K562 (cell line): ENCODE data around the gene KCNH2. TPM values are rescaled to one million over a fixed set of nuclear protein-coding genes. Genes with fewer than 3 reads are reported as not detected.

Experiments used
- ATAC-seq: fragments of 200-7000 bp; cut with Tn5 transposase; 3 replicates; pipeline ENCODE4 v1.9.1; 2020; ENCODE audit warnings: moderate library complexity
- BruUV-seq: library from RNA; stranded (reverse); fragments of 400-500 nt; replicated peaks from 2 replicates; lab custom pipeline; 2021; lab: Mats Ljungman, UMichigan
- CTCF ChIA-PET: fragments of 300-600 bp; formaldehyde crosslinking; extraction: SDS; loops from one replicate; lab custom pipeline; 2021; ENCODE audit warnings: low intra/inter-chr PET ratio; lab: Yijun Ruan, JAX
- POLR2A ChIA-PET: fragments of 300-600, 350-650 bp; sonication (Branson Sonifier 250); formaldehyde crosslinking; extraction: SDS; loops from one replicate; lab custom pipeline; 2021; ENCODE audit warnings: antibody characterized with exemption, inconsistent platforms; lab: Yijun Ruan, JAX
- DNase-seq, 4 experiments: peaks; one replicate each; pipeline versions ENCODE4 v3.0.0 to v3.0.0-alpha.2; 2011 to 2018; ENCODE audit warnings: low spot score in 3 of 4, mixed read lengths in 3 of 4; ENCODE audit errors: extremely low read depth in 1 of 4
- FAIRE-seq: peaks from 2 replicates; lab custom pipeline; 2011; peaks lifted over from hg19 to GRCh38; lab: Jason Lieb, UNC
- H2AFZ ChIP-seq: 2 replicates; pipeline ENCODE4 v1.6.0; 2011; ENCODE audit warnings: low read depth, low read length, control low read depth, inconsistent platforms
- H3K27ac ChIP-seq: fragments of 200-600 bp; 3 replicates; pipeline ENCODE4 v1.8.0; 2011; ENCODE audit warnings: low read depth, mild to moderate bottlenecking, control low read depth, inconsistent platforms, low read length, moderate library complexity, mixed read lengths; ENCODE audit errors: extremely low read depth
- H3K27me3 ChIP-seq, 2 experiments: fragments of 300-600 bp in 1 of 2; 2 replicates in 1 of 2; 3 replicates in 1 of 2; pipeline versions ENCODE4 v1.6.0 to v1.8.0; 2011; ENCODE audit warnings: inconsistent platforms in 2 of 2, low read length in 2 of 2, mild to moderate bottlenecking in 1 of 2, mixed read lengths in 1 of 2, moderate library complexity in 1 of 2; ENCODE audit not compliant: control insufficient read depth in 2 of 2, insufficient read depth in 2 of 2
- H3K36me3 ChIP-seq: fragments of 300-600 bp; 3 replicates; pipeline ENCODE4 v1.8.0; 2011; ENCODE audit warnings: mild to moderate bottlenecking, low read length, inconsistent platforms; ENCODE audit not compliant: control insufficient read depth, insufficient read depth
- H3K4me1 ChIP-seq, 2 experiments: fragments of 200-600 bp in 1 of 2; replicated peaks in 1 of 2; 2 replicates in 1 of 2; 3 replicates in 1 of 2; pipeline versions ENCODE4 v1.5.1 to v1.8.0; 2011; ENCODE audit warnings: inconsistent platforms in 2 of 2, low read length in 2 of 2, mild to moderate bottlenecking in 1 of 2, mixed read lengths in 1 of 2, moderate library complexity in 1 of 2; ENCODE audit not compliant: control insufficient read depth in 2 of 2, insufficient read depth in 2 of 2
- H3K4me2 ChIP-seq: 2 replicates; pipeline ENCODE4 v1.6.1; 2011; ENCODE audit warnings: low read length, control low read depth, inconsistent platforms, mixed read lengths; ENCODE audit not compliant: insufficient read depth
- H3K4me3 ChIP-seq: fragments of 200-600 bp; sonication (generic), shearing (Covaris generic); 2 replicates; pipeline ENCODE4 v1.5.1; 2016; ENCODE audit warnings: control low read depth, inconsistent platforms
- H3K79me2 ChIP-seq: fragments of 200-600 bp; 3 replicates; pipeline ENCODE4 v1.8.0; 2011; ENCODE audit warnings: low read length, inconsistent platforms; ENCODE audit not compliant: control insufficient read depth, insufficient read depth
- H3K9ac ChIP-seq, 2 experiments: 2 replicates each; pipeline versions ENCODE4 v1.6.0 to v1.6.1; 2011; ENCODE audit warnings: low read depth in 2 of 2, low read length in 2 of 2, control low read depth in 1 of 2, inconsistent platforms in 1 of 2, mild to moderate bottlenecking in 1 of 2, mixed read lengths in 1 of 2; ENCODE audit not compliant: insufficient read depth in 1 of 2
- H3K9me1 ChIP-seq: one replicate; pipeline ENCODE4 v1.6.0; 2011; ENCODE audit warnings: inconsistent platforms, mild to moderate bottlenecking, low read length, moderate library complexity; ENCODE audit not compliant: control insufficient read depth, insufficient read depth
- H3K9me3 ChIP-seq: replicated peaks from 2 replicates; pipeline ENCODE4 v1.5.1; 2011; ENCODE audit warnings: low read depth, low read length, inconsistent platforms; ENCODE audit not compliant: control insufficient read depth, insufficient read depth
- H4K20me1 ChIP-seq: replicated peaks from 2 replicates; pipeline ENCODE4 v1.6.1; 2011; ENCODE audit warnings: low read length, inconsistent platforms, mixed read lengths; ENCODE audit not compliant: control insufficient read depth, insufficient read depth
- MYNN ChIP-seq, 2 experiments: sonication (generic); formaldehyde crosslinking in 1 of 2; IDR thresholded peaks; 2 replicates each; pipeline versions ENCODE4 v1.5.0 to v1.6.1; 2016 to 2020; ENCODE audit warnings: antibody characterized with exemption in 1 of 2, missing genetic modification reagents in 1 of 2
- ZBTB17 ChIP-seq: fragments of 450-650 bp; formaldehyde crosslinking; IDR thresholded peaks from 2 replicates; pipeline ENCODE4 v1.4.0; 2020; ENCODE audit warnings: mild to moderate bottlenecking
- ZNF133 ChIP-seq: fragments of 250-450 bp; sonication (Bioruptor Pico); IDR thresholded peaks from 2 replicates; pipeline ENCODE4 v1.4.0; 2020; ENCODE audit warnings: mild to moderate bottlenecking
- WGBS: fragments of 100-300 bp; shearing (Covaris generic); methylation state at CpG from one replicate; pipeline ENCODE4 v1.1.6; 2016; ENCODE audit warnings: low coverage, mixed read lengths; ENCODE audit not compliant: insufficient coverage; ENCODE audit errors: missing lambda C conversion rate; 5-methylcytosine and 5-hydroxymethylcytosine counted together
- in situ Hi-C: fragments of 300-500 bp; cut with MboI; formaldehyde crosslinking; loops from 4 replicates; pipeline ENCODE4 v1.15.0; 2018; ENCODE audit warnings: inconsistent platforms, mixed read lengths
- intact Hi-C: fragments of 100-400 bp; cut with micrococcal nuclease; formaldehyde crosslinking; loops from 2 replicates; pipeline ENCODE4 v1.14.2; 2022
- polyA plus RNA-seq, 8 experiments: library from polyadenylated mRNA; depleted of rRNA in 4 of 8; stranded (reverse) in 5 of 8; unstranded in 3 of 8; fragments of >200 nt; fragmentation: Nextera tagmentation in 2 of 8; fragmentation: Illumina TruSeq in 1 of 8; extraction: Ambion mirVana in 2 of 8; extraction: Trizol in 1 of 8; gene quantifications; 2 replicates each; pipeline versions ENCODE4 v1.2.1 to v1.2.3, GENCODE V29; 2011 to 2014; ENCODE audit warnings: inconsistent platforms in 1 of 8, missing spikeins in 1 of 8
- total RNA-seq, 7 experiments: library from RNA; depleted of rRNA in 6 of 7; stranded (reverse); fragments of >200 nt in 6 of 7; fragmentation: Illumina TruSeq in 2 of 7; extraction: Trizol in 2 of 7; gene quantifications; 2 replicates each; pipeline versions ENCODE4 v1.2.1 to v1.2.3, GENCODE V29; 2011 to 2021; ENCODE audit warnings: low replicate concordance in 1 of 7
- TF ChIP-seq, protein P1 (sequence below): fragments of 250-450 bp; sonication (Bioruptor Pico); IDR thresholded peaks from 2 replicates; pipeline ENCODE4 v1.9.0; 2021; ENCODE audit warnings: mild to moderate bottlenecking

KCNH2 gene
- total and polyA plus RNA-seq, 9 of the 15 experiments (the other 6 are each of a cell fraction or from before 2014, with no cell fraction given) = 18.1 to 368 (median 218) TPM

DNA sequence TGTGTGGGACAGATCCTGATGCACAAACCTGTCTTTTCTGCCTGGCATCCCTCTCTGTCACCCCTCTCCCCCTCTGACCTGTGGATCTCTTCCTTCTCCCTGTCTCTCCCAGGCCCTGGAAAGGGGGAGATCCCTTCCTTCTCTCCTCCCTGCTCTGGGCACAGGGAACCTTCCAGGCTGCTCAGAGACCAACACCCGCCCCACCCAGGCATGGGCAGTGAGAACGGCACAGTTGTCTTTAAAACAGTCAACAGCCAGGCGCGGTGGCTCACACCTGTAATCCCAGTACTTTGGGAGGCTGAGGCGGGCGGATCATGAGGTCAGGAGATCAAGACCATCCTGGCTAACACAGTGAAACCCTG is 34.7 kb downstream of the KCNH2 start:
- Histone ChIP-seq H3K4me2 (no peak overlapping the region), H4K20me1 (peaks cover 8% of the 10 kb centered on the region; the same call in 1 of the 2 replicates), H3K79me2 (peaks cover 5% of the 10 kb centered on the region; the same call in 2 of the 3 replicates), H3K27me3 (no peaks in the 10 kb centered on the region), H3K27ac (no peak overlapping the region), H3K36me3 (peaks cover 46% of the 10 kb centered on the region), H3K9me1 (no peaks in the 10 kb centered on the region), H2AFZ (no peak overlapping the region), H3K9ac (no peak overlapping the region), H3K9me3 (no peaks in the 10 kb centered on the region), H3K4me1 (peaks cover 14 to 68% of the 10 kb centered on the region in 2 experiments), H3K4me3 (no peak overlapping the region)
- FAIRE-seq (no peak), ATAC-seq (no peak), DNase-seq (no peak)
- TF ChIP-seq ZBTB17 (CRISPR knock-in tag) (0 out of 2 replicates have a peak, but pooled peaks have one; percentile 5), MYNN (IDR thresholded peaks at IDR 0.05) (0 out of 2 replicates have a peak, but pooled peaks have one; percentile 34), MYNN (CRISPR knock-in tag; IDR thresholded peaks at IDR 0.05) (no peak), ZNF133 (CRISPR knock-in tag) (no peak)
- TF ChIP-seq, protein P1, sequence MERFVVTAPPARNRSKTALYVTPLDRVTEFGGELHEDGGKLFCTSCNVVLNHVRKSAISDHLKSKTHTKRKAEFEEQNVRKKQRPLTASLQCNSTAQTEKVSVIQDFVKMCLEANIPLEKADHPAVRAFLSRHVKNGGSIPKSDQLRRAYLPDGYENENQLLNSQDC (CRISPR knock-in tag) = 0 out of 2 replicates have a peak, but pooled peaks have one; percentile 6
- in situ Hi-C loops = no loop called here
- intact Hi-C loops = no loop called here
- BruUV-seq = no TSS peak
- 89% methylated on average over 6 of the region's 6 CpGs for WGBS
- ChIA-PET CTCF (no interaction called here), POLR2A (interaction anchor here (0.7 to 3.8 kb wide), 5 partner anchors 11 to 48 kb away, joined by 3 to 20 read pairs (median 4); partner anchors contain the start of gene NOS3)
